OCI-LY1 (cell line): ENCODE results near the gene NDST3.

Source experiments
- CTCF ChIP-seq: fragments of 200-600 bp; sonication (generic), shearing (Covaris generic); IDR thresholded peaks from 2 replicates; pipeline ENCODE4 v1.5.1; 2017; ENCODE audit warnings: mild to moderate bottlenecking, antibody characterized with exemption, low read length, moderate library complexity, mixed read lengths
- EZH2 ChIP-seq: fragments of 200-600 bp; sonication (generic), shearing (Covaris generic); IDR thresholded peaks from 2 replicates; pipeline ENCODE4 v1.8.0; 2017; ENCODE audit warnings: borderline replicate concordance, mixed run types, mild to moderate bottlenecking, antibody characterized with exemption, low read length, moderate library complexity, mixed read lengths

GRCh38 chr4:118281611-118282442, 247.5 kb downstream of the NDST3 start:
- TF ChIP-seq EZH2 (no peak), CTCF (no peak)
